ENCODE data around the gene PPP1R3E. TPM values are rescaled to one million over a fixed set of nuclear protein-coding genes. Genes with fewer than 3 reads are reported as not detected.

Gene PPP1R3E
- polyA plus RNA-seq, 1 of the 3 experiments (the other 2 are of a cell fraction), result 6.6 TPM

DNA sequence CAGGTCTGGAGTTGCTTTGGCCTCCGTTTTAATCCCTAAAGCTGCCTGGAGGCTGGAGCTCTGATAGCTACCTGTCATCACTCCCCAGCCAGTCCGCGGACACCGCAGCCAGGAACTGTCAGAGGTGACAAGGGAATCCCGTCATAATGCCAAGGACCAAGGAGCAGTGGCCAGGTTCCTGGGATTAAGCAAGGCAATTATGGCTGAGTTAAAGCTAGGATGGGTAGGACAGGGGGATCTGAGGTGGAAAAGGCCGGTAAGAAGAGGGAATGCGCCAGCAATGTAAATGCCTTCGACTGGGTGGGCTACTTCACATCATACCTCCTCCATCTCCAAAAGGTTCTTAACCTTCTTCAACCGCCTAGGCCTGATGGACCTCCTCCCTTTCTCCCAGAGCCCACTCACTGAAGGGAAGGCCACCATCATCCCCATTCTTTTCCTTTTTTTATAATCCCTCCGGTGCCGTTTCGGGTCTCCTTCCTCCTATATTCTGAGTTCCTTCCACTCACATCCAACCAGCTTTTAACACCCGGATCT, 1.9 kb downstream of the PPP1R3E start:
- DNase-seq, result no peak
- H4K20me1 ChIP-seq (ENCODE audit: insufficient read depth), result no peaks in the 10 kb centered on the region
- ChIA-PET POLR2A (interaction anchor here (1.0 to 1.2 kb wide), 3 partner anchors 10 to 21 kb away, joined by 3 to 4 read pairs (median 3); partner anchors contain the start of gene PABPN1), CTCF (interaction anchor here (0.6 to 4.7 kb wide), 21 partner anchors 10 to 291 kb away, joined by 3 to 26 read pairs (median 6); partner anchors contain the start of genes HOMEZ and PABPN1)
- H3F3A ChIP-seq (replicated peaks; ENCODE audit: insufficient read depth), result peaks cover 21% of the 10 kb centered on the region
- H3K9ac ChIP-seq, result peak overlapping the region; percentile 82
- H3K27me3 ChIP-seq (ENCODE audit: insufficient read depth), result no peaks in the 10 kb centered on the region
- peak overlapping the region; percentile 69 to 82 for H3K4me3 ChIP-seq (ENCODE audit: low read depth in 2 of 2, low read length in 1 of 2)
- H3K4me1 ChIP-seq (ENCODE audit: control insufficient read depth in 1 of 2, insufficient read depth in 2 of 2, low read depth in 1 of 2, low read length in 1 of 2), result peaks cover 13 to 14% of the 10 kb centered on the region in 2 experiments; a peak in 3 of 4 replicates
- H3K9me3 ChIP-seq, result no peaks in the 10 kb centered on the region
- H3K79me2 ChIP-seq (ENCODE audit: insufficient read depth), result peaks cover 9% of the 10 kb centered on the region
- no peak for TF ChIP-seq EZH2phosphoT487 (IDR thresholded peaks at IDR 0.05; ENCODE audit: borderline replicate concordance, low read depth)
- no peak for TF ChIP-seq NRF1 (IDR thresholded peaks at IDR 0.05; ENCODE audit: low read depth, low read length)
- TF ChIP-seq TCF12 (IDR thresholded peaks at IDR 0.05), result no peak
- TF ChIP-seq, protein P1, sequence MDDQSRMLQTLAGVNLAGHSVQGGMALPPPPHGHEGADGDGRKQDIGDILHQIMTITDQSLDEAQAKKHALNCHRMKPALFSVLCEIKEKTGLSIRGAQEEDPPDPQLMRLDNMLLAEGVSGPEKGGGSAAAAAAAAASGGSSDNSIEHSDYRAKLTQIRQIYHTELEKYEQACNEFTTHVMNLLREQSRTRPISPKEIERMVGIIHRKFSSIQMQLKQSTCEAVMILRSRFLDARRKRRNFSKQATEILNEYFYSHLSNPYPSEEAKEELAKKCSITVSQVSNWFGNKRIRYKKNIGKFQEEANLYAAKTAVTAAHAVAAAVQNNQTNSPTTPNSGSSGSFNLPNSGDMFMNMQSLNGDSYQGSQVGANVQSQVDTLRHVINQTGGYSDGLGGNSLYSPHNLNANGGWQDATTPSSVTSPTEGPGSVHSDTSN (IDR thresholded peaks at IDR 0.05), result no peak
- no peak for TF ChIP-seq RXRA (IDR thresholded peaks at IDR 0.05; ENCODE audit: borderline replicate concordance, low read depth)
- TF ChIP-seq FOSL2 (IDR thresholded peaks at IDR 0.05; ENCODE audit: borderline replicate concordance, low read depth), result no peak
- TF ChIP-seq, protein P2, sequence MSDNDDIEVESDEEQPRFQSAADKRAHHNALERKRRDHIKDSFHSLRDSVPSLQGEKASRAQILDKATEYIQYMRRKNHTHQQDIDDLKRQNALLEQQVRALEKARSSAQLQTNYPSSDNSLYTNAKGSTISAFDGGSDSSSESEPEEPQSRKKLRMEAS (IDR thresholded peaks at IDR 0.05; ENCODE audit: low read depth), result no peak
- no peak for TF ChIP-seq CHD2 (IDR thresholded peaks at IDR 0.05; ENCODE audit: low read length, partially characterized antibody)
- no peak for TF ChIP-seq SMC3 (IDR thresholded peaks at IDR 0.05; ENCODE audit: low read depth, low read length)
- TF ChIP-seq EP300 (IDR thresholded peaks at IDR 0.05; ENCODE audit: borderline replicate concordance in 1 of 2, low read depth in 1 of 2, low read length in 1 of 2), result no peak
- H2AFZ ChIP-seq (ENCODE audit: low read depth), result peak overlapping the region; percentile 52; the same call in 1 of the 2 replicates
- H3K9me2 ChIP-seq, result no peaks in the 10 kb centered on the region
- 14% methylated on average over 13 of the region's 13 CpGs for WGBS (ENCODE audit: low lambda C conversion rate)
- H3K4me2 ChIP-seq, result peak overlapping the region; percentile 92
- H3K27ac ChIP-seq (ENCODE audit: low read depth in 2 of 2, low read length in 1 of 2), result peak overlapping the region; percentile 83 to 91
- peaks cover 0 to 3% of the 10 kb centered on the region in 2 experiments for H3K36me3 ChIP-seq (replicated peaks in 1 of 2; ENCODE audit: control insufficient read depth in 1 of 2, insufficient read depth in 2 of 2, low read length in 1 of 2)

DNA sequence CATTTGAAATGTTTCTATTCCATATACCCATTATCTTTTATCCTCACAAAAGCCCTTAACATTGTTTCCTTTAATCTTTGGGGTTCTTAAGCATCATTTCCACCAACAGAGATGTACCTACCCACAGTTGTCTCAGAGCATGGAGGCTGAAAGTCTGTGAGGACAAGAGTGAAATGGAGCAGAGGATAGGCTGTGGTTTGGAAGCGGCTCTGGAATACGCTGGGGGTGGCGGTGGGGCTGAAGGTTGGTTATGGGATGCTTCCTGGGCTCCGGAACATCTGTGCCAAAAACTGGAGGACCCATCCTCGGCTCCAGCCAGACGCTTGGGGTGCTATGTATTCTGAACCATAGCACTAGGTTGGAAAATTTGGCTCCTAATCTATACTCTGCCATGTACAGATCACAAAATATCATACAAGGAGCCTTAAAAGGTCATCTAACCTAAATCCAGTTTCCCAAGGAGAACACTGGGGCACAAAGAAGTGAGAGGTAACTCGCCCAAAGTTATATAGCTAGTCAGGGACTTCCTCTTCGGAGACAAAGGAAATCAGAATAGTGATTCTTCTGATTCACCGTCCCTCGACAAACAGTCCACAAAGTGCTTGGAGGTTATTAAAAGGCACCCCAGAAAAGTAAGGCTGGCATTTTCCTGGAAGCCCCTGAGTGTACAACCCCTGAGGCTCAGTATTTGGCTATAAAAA, 2.5 kb downstream of the PPP1R3E start:
- Histone ChIP-seq H3K9me2 (no peaks in the 10 kb centered on the region), H3K79me2 (ENCODE audit: insufficient read depth) (peaks cover 6% of the 10 kb centered on the region; the same call in 1 of the 2 replicates), H3F3A (replicated peaks; ENCODE audit: insufficient read depth) (peaks cover 24% of the 10 kb centered on the region), H3K9ac (peak overlapping the region; percentile 82), H3K4me2 (peak overlapping the region; percentile 92), H3K9me3 (no peaks in the 10 kb centered on the region), H2AFZ (ENCODE audit: low read depth) (peak overlapping the region; percentile 52; the same call in 1 of the 2 replicates), H3K4me1 (ENCODE audit: control insufficient read depth in 1 of 2, insufficient read depth in 2 of 2, low read depth in 1 of 2, low read length in 1 of 2) (peaks cover 14 to 16% of the 10 kb centered on the region in 2 experiments; a peak in 3 of 4 replicates), H3K27me3 (ENCODE audit: insufficient read depth) (no peaks in the 10 kb centered on the region), H3K36me3 (replicated peaks in 1 of 2; ENCODE audit: control insufficient read depth in 1 of 2, insufficient read depth in 2 of 2, low read length in 1 of 2) (peaks cover 0 to 3% of the 10 kb centered on the region in 2 experiments), H4K20me1 (ENCODE audit: insufficient read depth) (no peaks in the 10 kb centered on the region), H3K27ac (ENCODE audit: low read depth in 2 of 2, low read length in 1 of 2) (peak overlapping the region; percentile 83 to 91; a peak in 3 of 4 replicates), H3K4me3 (ENCODE audit: low read depth in 2 of 2, low read length in 1 of 2) (peak overlapping the region; percentile 69 to 82)
- 94% methylated on average over 8 of the region's 10 CpGs for WGBS (ENCODE audit: low lambda C conversion rate)
- no peak for DNase-seq
- ChIA-PET POLR2A (interaction anchor here (1.0 to 1.1 kb wide), 2 partner anchors 11 to 21 kb away, joined by 3 read pairs; partner anchors contain the start of gene PABPN1), CTCF (interaction anchor here (0.8 to 4.7 kb wide), 19 partner anchors 9 to 287 kb away, joined by 3 to 26 read pairs (median 6); partner anchors contain the start of genes HOMEZ and PABPN1)
- TF ChIP-seq, protein P3, sequence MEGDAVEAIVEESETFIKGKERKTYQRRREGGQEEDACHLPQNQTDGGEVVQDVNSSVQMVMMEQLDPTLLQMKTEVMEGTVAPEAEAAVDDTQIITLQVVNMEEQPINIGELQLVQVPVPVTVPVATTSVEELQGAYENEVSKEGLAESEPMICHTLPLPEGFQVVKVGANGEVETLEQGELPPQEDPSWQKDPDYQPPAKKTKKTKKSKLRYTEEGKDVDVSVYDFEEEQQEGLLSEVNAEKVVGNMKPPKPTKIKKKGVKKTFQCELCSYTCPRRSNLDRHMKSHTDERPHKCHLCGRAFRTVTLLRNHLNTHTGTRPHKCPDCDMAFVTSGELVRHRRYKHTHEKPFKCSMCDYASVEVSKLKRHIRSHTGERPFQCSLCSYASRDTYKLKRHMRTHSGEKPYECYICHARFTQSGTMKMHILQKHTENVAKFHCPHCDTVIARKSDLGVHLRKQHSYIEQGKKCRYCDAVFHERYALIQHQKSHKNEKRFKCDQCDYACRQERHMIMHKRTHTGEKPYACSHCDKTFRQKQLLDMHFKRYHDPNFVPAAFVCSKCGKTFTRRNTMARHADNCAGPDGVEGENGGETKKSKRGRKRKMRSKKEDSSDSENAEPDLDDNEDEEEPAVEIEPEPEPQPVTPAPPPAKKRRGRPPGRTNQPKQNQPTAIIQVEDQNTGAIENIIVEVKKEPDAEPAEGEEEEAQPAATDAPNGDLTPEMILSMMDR (IDR thresholded peaks at IDR 0.05), result 0 out of 2 replicates have a peak, but pooled peaks have one; percentile 5
- no peak for TF ChIP-seq RXRA (IDR thresholded peaks at IDR 0.05; ENCODE audit: borderline replicate concordance, low read depth)
- no peak for TF ChIP-seq FOXJ3 (CRISPR knock-in tag; IDR thresholded peaks at IDR 0.05)

Measured in SK-N-SH (cell line).